Lower lobe of right lung (tissue), 2 donors: ENCODE results near the gene ADSL. TPM values are rescaled to one million over a fixed set of nuclear protein-coding genes. Genes with fewer than 3 reads are reported as not detected.

Source experiments
- ATAC-seq, 2 donors: fragments of 200-7000 bp; cut with Tn5 transposase; one replicate each; pipeline ENCODE4 v1.9.1; 2020 to 2022; ENCODE audit warnings: mild to moderate bottlenecking in 2 of 2, moderate library complexity in 2 of 2
- DNase-seq: peaks from one replicate; pipeline ENCODE4 v3.0.0-alpha.2; 2020
- H3K27ac ChIP-seq: fragments of 200-600 bp; one replicate; pipeline ENCODE4 v1.8.0; 2022
- H3K27me3 ChIP-seq: fragments of 200-600 bp; one replicate; pipeline ENCODE4 v1.8.0; 2022; ENCODE audit warnings: low read depth
- H3K36me3 ChIP-seq: fragments of 200-600 bp; one replicate; pipeline ENCODE4 v1.8.0; 2022; ENCODE audit warnings: mild to moderate bottlenecking
- H3K4me1 ChIP-seq: fragments of 200-600 bp; one replicate; pipeline ENCODE4 v1.8.0; 2022
- H3K4me3 ChIP-seq: fragments of 200-600 bp; one replicate; pipeline ENCODE4 v1.8.0; 2022; ENCODE audit warnings: mild to moderate bottlenecking
- H3K9me3 ChIP-seq: fragments of 200-600 bp; one replicate; pipeline ENCODE4 v1.8.0; 2022
- CTCF ChIP-seq: fragments of 200-600 bp; IDR thresholded peaks from one replicate; pipeline ENCODE4 v1.8.0; 2022; ENCODE audit warnings: antibody characterized with exemption, mild to moderate bottlenecking
- intact Hi-C: fragments of 100-400 bp; cut with DNase I; formaldehyde crosslinking; loops from one replicate; pipeline ENCODE4 v1.11.0; 2022
- total RNA-seq: library from RNA; stranded (reverse); fragmentation: NEBNext Ultra II Directional; extraction: Animal tissue kit (Norgen Biotek cat#: 25700); gene quantifications from one replicate; pipeline ENCODE4 v1.2.1, GENCODE V29; 2021
- donor health status: DM: no; HTN: yes; CAD: no; lungs with severe emphysema.

The ADSL gene
- total RNA-seq, 1 donor from 2014 or later, result 38.1 TPM

- no peaks in the 10 kb centered on the region for H3K9me3 ChIP-seq
- H3K27me3 ChIP-seq, result no peaks in the 10 kb centered on the region
- peaks cover 15% of the 10 kb centered on the region for H3K4me1 ChIP-seq
- H3K4me3 ChIP-seq, result no peak overlapping the region
- peaks cover 87% of the 10 kb centered on the region for H3K36me3 ChIP-seq
- intact Hi-C loops, result no loop called here
- H3K27ac ChIP-seq, result no peak overlapping the region
- no peak for ATAC-seq
- TF ChIP-seq CTCF, result no peak
- DNase-seq, result no peak
These were observed 82.5 kb downstream of the ADSL start for GRCh38 chr22:40428796-40429195.

GRCh38 chr22:40429481-40429880 lies 83.2 kb downstream of the ADSL start:
- Histone ChIP-seq H3K9me3 (no peaks in the 10 kb centered on the region), H3K4me1 (peaks cover 21% of the 10 kb centered on the region), H3K27ac (no peak overlapping the region), H3K4me3 (no peak overlapping the region), H3K36me3 (peaks cover 86% of the 10 kb centered on the region), H3K27me3 (no peaks in the 10 kb centered on the region)
- no peak for TF ChIP-seq CTCF
- ATAC-seq (no peak), DNase-seq (no peak)
- intact Hi-C loops, result no loop called here

- Histone ChIP-seq H3K4me3 (no peak overlapping the region), H3K27me3 (no peaks in the 10 kb centered on the region), H3K9me3 (no peaks in the 10 kb centered on the region), H3K27ac (no peak overlapping the region), H3K36me3 (peaks cover 77% of the 10 kb centered on the region), H3K4me1 (peaks cover 31% of the 10 kb centered on the region)
- DNase-seq, result no peak
- no peak for ATAC-seq
- intact Hi-C loops, result loop anchor here (10.0 kb wide), 1 partner anchor 214 kb away; no protein-coding TSS in a partner anchor
- TF ChIP-seq CTCF, result no peak
These were observed 84.7 kb downstream of the ADSL start for GRCh38 chr22:40430991-40431390.

- H3K4me1 ChIP-seq, result peaks cover 35% of the 10 kb centered on the region
- TF ChIP-seq CTCF, result no peak
- H3K27me3 ChIP-seq, result no peaks in the 10 kb centered on the region
- peaks cover 66% of the 10 kb centered on the region for H3K36me3 ChIP-seq
- intact Hi-C loops, result loop anchor here (10.0 kb wide), 1 partner anchor 213 kb away; no protein-coding TSS in a partner anchor
- ATAC-seq (no peak), DNase-seq (no peak)
- H3K9me3 ChIP-seq, result no peaks in the 10 kb centered on the region
- H3K4me3 ChIP-seq, result no peak overlapping the region
- no peak overlapping the region for H3K27ac ChIP-seq
These were observed 85.9 kb downstream of the ADSL start for GRCh38 chr22:40432157-40432556.

GRCh38 chr22:40432625-40433024 lies 86.3 kb downstream of the ADSL start:
- intact Hi-C loops, result loop anchor here (10.0 kb wide), 1 partner anchor 212 kb away; no protein-coding TSS in a partner anchor

More at GRCh38 chr22:40432625-40433024, 86.3 kb downstream of the ADSL start:
- Histone ChIP-seq H3K36me3 (peaks cover 61% of the 10 kb centered on the region), H3K9me3 (no peaks in the 10 kb centered on the region), H3K27ac (no peak overlapping the region), H3K4me3 (no peak overlapping the region), H3K4me1 (peaks cover 40% of the 10 kb centered on the region), H3K27me3 (no peaks in the 10 kb centered on the region)
- TF ChIP-seq CTCF, result no peak
- ATAC-seq, result no peak
- no peak for DNase-seq
